Thymus (tissue), 11 donors: ENCODE data around the gene MIPOL1. TPM values are rescaled to one million over a fixed set of nuclear protein-coding genes. Genes with fewer than 3 reads are reported as not detected.

ENCODE experiments used
- DNase-seq, 9 donors: peaks; one replicate each; pipeline ENCODE4 v3.0.0-alpha.2; 2013; ENCODE audit warnings: low spot score in 9 of 9, low read depth in 6 of 9, missing footprints in 1 of 9
- H3K27ac ChIP-seq, 2 donors: one replicate each; pipeline ENCODE4 v1.5.1; 2013; ENCODE audit warnings: control low read depth in 1 of 2, low read depth in 1 of 2, low read length in 1 of 2, mild to moderate bottlenecking in 1 of 2, moderate library complexity in 1 of 2
- H3K27me3 ChIP-seq, 2 donors: one replicate each; pipeline ENCODE4 v1.5.1; 2013; ENCODE audit warnings: low read length in 1 of 2; ENCODE audit not compliant: control insufficient read depth in 2 of 2, insufficient read depth in 1 of 2
- H3K36me3 ChIP-seq, 2 donors: one replicate each; pipeline ENCODE4 v1.5.1; 2013; ENCODE audit warnings: low read length in 1 of 2, mild to moderate bottlenecking in 1 of 2, moderate library complexity in 1 of 2; ENCODE audit not compliant: control insufficient read depth in 2 of 2, insufficient read depth in 2 of 2
- H3K4me1 ChIP-seq, 2 donors: one replicate each; pipeline ENCODE4 v1.5.1; 2013; ENCODE audit warnings: low read length in 2 of 2; ENCODE audit not compliant: control insufficient read depth in 2 of 2, insufficient read depth in 2 of 2
- H3K4me3 ChIP-seq, 2 donors: one replicate each; pipeline ENCODE4 v1.5.1; 2013; ENCODE audit warnings: low read length in 2 of 2, control low read depth in 1 of 2, mild to moderate bottlenecking in 1 of 2
- H3K9me3 ChIP-seq, 2 donors: one replicate each; pipeline ENCODE4 v1.5.1; 2013; ENCODE audit warnings: low read length in 1 of 2, mild to moderate bottlenecking in 1 of 2; ENCODE audit not compliant: control insufficient read depth in 2 of 2, insufficient read depth in 1 of 2
- WGBS: extraction: QIAGEN DNeasy Blood & Tissue Kit; methylation state at CpG from one replicate; pipeline ENCODE4 v1.1.7; 2013; 5-methylcytosine and 5-hydroxymethylcytosine counted together
- polyA plus RNA-seq: library from polyadenylated mRNA; stranded (reverse); fragments of 200-250 nt; gene quantifications from one replicate; pipeline ENCODE4 v1.2.3, GENCODE V29; 2013
- total RNA-seq: library from RNA; stranded (reverse); fragments of 120-200 nt; gene quantifications from one replicate; pipeline ENCODE4 v1.2.4, GENCODE V29; 2013
- donor health status: healthy.

Gene MIPOL1
- total and polyA plus RNA-seq, 2 donors, result 2.1 to 2.5 TPM

GRCh38 chr14:37413050-37413449 is 215.3 kb downstream of the MIPOL1 start:
- Histone ChIP-seq H3K27ac (no peak overlapping the region), H3K4me1 (no peaks in the 10 kb centered on the region), H3K9me3 (no peaks in the 10 kb centered on the region), H3K36me3 (no peaks in the 10 kb centered on the region), H3K4me3 (no peak overlapping the region), H3K27me3 (no peaks in the 10 kb centered on the region)
- DNase-seq, result no peak
- 94% methylated on average over 1 of the region's 1 CpG for WGBS

- Histone ChIP-seq H3K4me3 (no peak overlapping the region), H3K27ac (no peak overlapping the region), H3K27me3 (no peaks in the 10 kb centered on the region), H3K9me3 (no peaks in the 10 kb centered on the region), H3K36me3 (no peaks in the 10 kb centered on the region), H3K4me1 (no peaks in the 10 kb centered on the region)
- WGBS, result 93% methylated on average over 3 of the region's 3 CpGs
- no peak for DNase-seq
These were observed 215.8 kb downstream of the MIPOL1 start for GRCh38 chr14:37413504-37414003.

GRCh38 chr14:37416264-37416663 is 218.5 kb downstream of the MIPOL1 start:
- Histone ChIP-seq H3K36me3 (no peaks in the 10 kb centered on the region), H3K9me3 (no peaks in the 10 kb centered on the region), H3K27ac (no peak overlapping the region), H3K4me1 (no peaks in the 10 kb centered on the region), H3K4me3 (no peak overlapping the region), H3K27me3 (no peaks in the 10 kb centered on the region)
- 98% methylated on average over 2 of the region's 2 CpGs for WGBS
- DNase-seq, result no peak

DNA sequence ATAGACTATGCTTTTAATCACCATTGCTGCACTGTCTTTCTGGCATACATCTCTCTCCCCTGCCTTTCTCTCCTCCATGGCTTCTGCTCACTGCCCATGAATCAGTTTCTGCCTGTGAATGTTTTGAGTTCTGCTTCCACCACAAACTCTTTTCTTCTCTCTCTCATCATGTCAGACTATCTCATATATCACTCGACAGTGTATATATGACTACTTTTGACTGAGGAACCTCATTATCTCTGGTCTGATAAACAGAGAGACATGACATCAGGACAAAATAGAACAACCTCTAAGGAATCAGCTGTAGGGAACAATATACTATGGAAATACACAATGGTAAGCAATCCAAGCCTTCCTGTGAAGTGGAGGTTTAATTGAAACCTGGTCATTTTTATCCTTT is 219.4 kb downstream of the MIPOL1 start:
- no peak overlapping the region for H3K4me3 ChIP-seq
- no peak for DNase-seq
- no peaks in the 10 kb centered on the region for H3K36me3 ChIP-seq
- H3K27ac ChIP-seq, result no peak overlapping the region
- WGBS, result 96% methylated on average over 1 of the region's 1 CpG
- no peaks in the 10 kb centered on the region for H3K4me1 ChIP-seq
- no peaks in the 10 kb centered on the region for H3K9me3 ChIP-seq
- no peaks in the 10 kb centered on the region for H3K27me3 ChIP-seq

- Histone ChIP-seq H3K27me3 (no peaks in the 10 kb centered on the region), H3K36me3 (no peaks in the 10 kb centered on the region), H3K27ac (no peak overlapping the region), H3K4me3 (no peak overlapping the region), H3K4me1 (no peaks in the 10 kb centered on the region), H3K9me3 (no peaks in the 10 kb centered on the region)
- 96% methylated on average over 1 of the region's 1 CpG for WGBS
- no peak for DNase-seq
These were observed 220.1 kb downstream of the MIPOL1 start for GRCh38 chr14:37417833-37418232.

GRCh38 chr14:37420622-37421021 is 222.9 kb downstream of the MIPOL1 start:
- H3K4me1 ChIP-seq, result no peaks in the 10 kb centered on the region
- no peak overlapping the region for H3K4me3 ChIP-seq
- 92% methylated on average over 2 of the region's 2 CpGs for WGBS
- H3K27ac ChIP-seq, result no peak overlapping the region
- H3K27me3 ChIP-seq, result no peaks in the 10 kb centered on the region
- H3K36me3 ChIP-seq, result no peaks in the 10 kb centered on the region
- no peak for DNase-seq
- H3K9me3 ChIP-seq, result no peaks in the 10 kb centered on the region

- H3K27ac ChIP-seq, result no peak overlapping the region
These were observed 224.6 kb downstream of the MIPOL1 start for GRCh38 chr14:37422319-37422718.

DNA sequence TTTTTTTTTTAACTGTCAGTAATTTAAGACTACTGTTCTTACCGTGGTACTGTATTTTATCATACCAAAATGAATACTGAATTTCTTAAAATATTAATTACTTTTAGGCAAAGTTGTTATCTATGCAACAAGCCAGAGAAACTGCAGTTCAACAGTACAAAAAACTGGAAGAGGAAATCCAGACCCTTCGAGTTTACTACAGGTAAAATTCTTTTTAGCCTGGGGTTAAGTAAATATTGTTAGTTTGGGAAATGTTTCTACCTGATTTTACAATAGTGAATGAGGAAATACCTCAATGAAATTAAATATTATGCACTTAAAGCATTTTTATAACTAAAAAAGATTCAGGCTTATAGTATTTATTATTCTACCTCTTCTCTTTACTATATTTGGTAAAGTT is 225.0 kb downstream of the MIPOL1 start:
- Histone ChIP-seq H3K36me3 (no peaks in the 10 kb centered on the region), H3K4me1 (no peaks in the 10 kb centered on the region), H3K4me3 (no peak overlapping the region), H3K27me3 (no peaks in the 10 kb centered on the region), H3K27ac (no peak overlapping the region), H3K9me3 (no peaks in the 10 kb centered on the region)
- no peak for DNase-seq
- WGBS, result 83% methylated on average over 2 of the region's 2 CpGs

More at GRCh38 chr14:37422319-37422718, 224.6 kb downstream of the MIPOL1 start:
- no peaks in the 10 kb centered on the region for H3K27me3 ChIP-seq
- no peaks in the 10 kb centered on the region for H3K4me1 ChIP-seq
- no peak for DNase-seq
- no peak overlapping the region for H3K4me3 ChIP-seq
- H3K36me3 ChIP-seq, result no peaks in the 10 kb centered on the region
- H3K9me3 ChIP-seq, result no peaks in the 10 kb centered on the region

GRCh38 chr14:37428954-37429353 is 231.2 kb downstream of the MIPOL1 start:
- H3K4me3 ChIP-seq, result no peak overlapping the region
- WGBS, result 85% methylated on average over 1 of the region's 1 CpG
- H3K27me3 ChIP-seq, result no peaks in the 10 kb centered on the region
- H3K27ac ChIP-seq, result no peak overlapping the region
- DNase-seq, result no peak
- H3K36me3 ChIP-seq, result no peaks in the 10 kb centered on the region
- no peaks in the 10 kb centered on the region for H3K9me3 ChIP-seq
- H3K4me1 ChIP-seq, result no peaks in the 10 kb centered on the region

GRCh38 chr14:37429618-37430017 is 231.9 kb downstream of the MIPOL1 start:
- Histone ChIP-seq H3K27ac (no peak overlapping the region), H3K27me3 (no peaks in the 10 kb centered on the region), H3K36me3 (no peaks in the 10 kb centered on the region), H3K4me1 (no peaks in the 10 kb centered on the region), H3K4me3 (no peak overlapping the region), H3K9me3 (no peaks in the 10 kb centered on the region)
- 87% methylated on average over 1 of the region's 1 CpG for WGBS
- no peak for DNase-seq
